ENCODE results near the gene ACOX3.

ACOX3 gene

GRCh38 chr4:8391972-8392371 is 48.6 kb downstream of the ACOX3 start:
- DNase-seq (ENCODE audit: low spot score): peak; percentile 79
- TF ChIP-seq, protein P1, sequence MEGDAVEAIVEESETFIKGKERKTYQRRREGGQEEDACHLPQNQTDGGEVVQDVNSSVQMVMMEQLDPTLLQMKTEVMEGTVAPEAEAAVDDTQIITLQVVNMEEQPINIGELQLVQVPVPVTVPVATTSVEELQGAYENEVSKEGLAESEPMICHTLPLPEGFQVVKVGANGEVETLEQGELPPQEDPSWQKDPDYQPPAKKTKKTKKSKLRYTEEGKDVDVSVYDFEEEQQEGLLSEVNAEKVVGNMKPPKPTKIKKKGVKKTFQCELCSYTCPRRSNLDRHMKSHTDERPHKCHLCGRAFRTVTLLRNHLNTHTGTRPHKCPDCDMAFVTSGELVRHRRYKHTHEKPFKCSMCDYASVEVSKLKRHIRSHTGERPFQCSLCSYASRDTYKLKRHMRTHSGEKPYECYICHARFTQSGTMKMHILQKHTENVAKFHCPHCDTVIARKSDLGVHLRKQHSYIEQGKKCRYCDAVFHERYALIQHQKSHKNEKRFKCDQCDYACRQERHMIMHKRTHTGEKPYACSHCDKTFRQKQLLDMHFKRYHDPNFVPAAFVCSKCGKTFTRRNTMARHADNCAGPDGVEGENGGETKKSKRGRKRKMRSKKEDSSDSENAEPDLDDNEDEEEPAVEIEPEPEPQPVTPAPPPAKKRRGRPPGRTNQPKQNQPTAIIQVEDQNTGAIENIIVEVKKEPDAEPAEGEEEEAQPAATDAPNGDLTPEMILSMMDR (IDR thresholded peaks at IDR 0.05; ENCODE audit: extremely low read depth, insufficient read depth, missing control alignments): no peak
- in situ Hi-C loops (cut with MboI; ENCODE audit: low pct_unique_long_range_greater_than_20kb, low sequenced_read_pairs, unreplicated experiment): no loop called here

DNA sequence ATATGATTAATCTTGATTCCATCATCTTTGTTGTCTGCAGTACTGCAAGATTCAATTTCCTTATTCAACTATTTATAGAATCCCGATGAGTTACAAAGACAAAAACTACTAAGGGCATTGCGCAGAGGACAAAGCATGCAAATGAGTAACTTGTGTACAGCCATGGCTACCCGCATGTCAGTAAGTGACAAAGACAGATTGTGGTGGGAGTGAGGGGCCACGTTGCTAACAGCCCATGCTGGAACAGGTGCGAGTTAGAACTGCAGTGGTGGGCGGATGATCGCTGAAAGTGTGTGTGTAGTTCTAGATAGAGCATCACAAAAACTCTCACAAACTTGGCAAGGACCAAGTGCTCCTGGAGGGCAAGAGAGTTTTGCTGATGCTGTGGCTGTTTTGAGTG is 49.5 kb downstream of the ACOX3 start:
- TF ChIP-seq, protein P1 (IDR thresholded peaks at IDR 0.05; ENCODE audit: extremely low read depth, insufficient read depth, missing control alignments): no peak
- in situ Hi-C loops (cut with MboI; ENCODE audit: low pct_unique_long_range_greater_than_20kb, low sequenced_read_pairs, unreplicated experiment): no loop called here
- no peak for DNase-seq (ENCODE audit: low spot score)

GRCh38 chr4:8390577-8390976 is 49.9 kb downstream of the ACOX3 start:
- in situ Hi-C loops (cut with MboI; ENCODE audit: low pct_unique_long_range_greater_than_20kb, low sequenced_read_pairs, unreplicated experiment): no loop called here
- no peak for DNase-seq (ENCODE audit: low spot score)
- TF ChIP-seq, protein P1 (IDR thresholded peaks at IDR 0.05; ENCODE audit: extremely low read depth, insufficient read depth, missing control alignments): no peak

GRCh38 chr4:8388528-8388870 is 52.0 kb downstream of the ACOX3 start:
- in situ Hi-C loops (cut with MboI; ENCODE audit: low pct_unique_long_range_greater_than_20kb, low sequenced_read_pairs, unreplicated experiment): no loop called here
- TF ChIP-seq, protein P1 (IDR thresholded peaks at IDR 0.05; ENCODE audit: extremely low read depth, insufficient read depth, missing control alignments): no peak
- DNase-seq (ENCODE audit: low spot score): no peak

- TF ChIP-seq, protein P1 (IDR thresholded peaks at IDR 0.05; ENCODE audit: extremely low read depth, insufficient read depth, missing control alignments): no peak
Observed at GRCh38 chr4:8387615-8388527, 52.7 kb downstream of the ACOX3 start.

GRCh38 chr4:8387194-8387593 is 53.3 kb downstream of the ACOX3 start:
- DNase-seq (ENCODE audit: low spot score): no peak
- TF ChIP-seq, protein P1 (IDR thresholded peaks at IDR 0.05; ENCODE audit: extremely low read depth, insufficient read depth, missing control alignments): no peak
- in situ Hi-C loops (cut with MboI; ENCODE audit: low pct_unique_long_range_greater_than_20kb, low sequenced_read_pairs, unreplicated experiment): no loop called here

More at GRCh38 chr4:8387615-8388527, 52.7 kb downstream of the ACOX3 start:
- in situ Hi-C loops (cut with MboI; ENCODE audit: low pct_unique_long_range_greater_than_20kb, low sequenced_read_pairs, unreplicated experiment): no loop called here
- DNase-seq (ENCODE audit: low spot score): no peak

Measured in GM13977 (cell line).